Uterus (tissue), 4 donors: Measurements from ENCODE around the gene PYROXD2. TPM values are rescaled to one million over a fixed set of nuclear protein-coding genes. Genes with fewer than 3 reads are reported as not detected.
A peak's percentile ranks its signal among the peaks of the same experiment; 100 is the strongest.

Experiments used
- DNase-seq, 2 donors: peaks; one replicate each; pipeline ENCODE4 v3.0.0-alpha.2; 2019 to 2020
- H3K27ac ChIP-seq, 2 donors: fragments of 200-600 bp; sonication (generic); 1 replicate in 1 of 2; 2 replicates in 1 of 2; pipeline ENCODE4 v1.5.1; 2016 to 2018
- H3K27me3 ChIP-seq, 2 donors: fragments of 200-600 bp; sonication (generic); one replicate each; pipeline ENCODE4 v1.5.1; 2018 to 2019; ENCODE audit warnings: control low read depth in 1 of 2
- H3K36me3 ChIP-seq, 2 donors: fragments of 200-600 bp; sonication (generic); one replicate each; pipeline ENCODE4 v1.5.1; 2019; ENCODE audit warnings: control low read depth in 1 of 2
- H3K4me1 ChIP-seq, 2 donors: fragments of 200-600 bp; sonication (generic); one replicate each; pipeline ENCODE4 v1.5.1; 2018 to 2019; ENCODE audit warnings: control low read depth in 1 of 2
- H3K4me3 ChIP-seq, 2 donors: fragments of 200-600 bp; sonication (generic); 1 replicate in 1 of 2; 2 replicates in 1 of 2; pipeline ENCODE4 v1.5.1; 2018 to 2019; ENCODE audit warnings: mild to moderate bottlenecking in 1 of 2
- H3K9me3 ChIP-seq, 2 donors: fragments of 200-600 bp; sonication (generic); one replicate each; pipeline ENCODE4 v1.5.1; 2019; ENCODE audit warnings: control low read depth in 1 of 2
- CTCF ChIP-seq, 4 experiments: fragments of 200-600 bp in 2 of 4; fragments of 450-650 bp in 2 of 4; sonication (generic) in 2 of 4; IDR thresholded peaks; one replicate each; pipeline ENCODE4 v1.5.1; 2016 to 2019; ENCODE audit warnings: antibody characterized with exemption in 4 of 4, mild to moderate bottlenecking in 2 of 4, moderate library complexity in 1 of 4
- POLR2A ChIP-seq, 2 donors: fragments of 450-650 bp; IDR thresholded peaks; one replicate each; pipeline ENCODE4 v1.6.1; 2016; ENCODE audit warnings: antibody characterized with exemption in 2 of 2, mild to moderate bottlenecking in 1 of 2, moderate library complexity in 1 of 2
- intact Hi-C: fragments of 100-400 bp; cut with DNase I; formaldehyde crosslinking; loops from one replicate; pipeline ENCODE4 v1.15.1; 2023; ENCODE audit warnings: low total_unique reads
- total RNA-seq, 4 donors: library from RNA; depleted of rRNA in 3 of 4; stranded (reverse); fragments of >200 nt in 3 of 4; gene quantifications; one replicate each; pipeline versions ENCODE4 v1.1.0 to v1.2.4, GENCODE V29; 2014 to 2023
- donor health status: DM: yes; HTN: yes; CAD: no.

PYROXD2 gene
- total RNA-seq, 4 donors from 2014 or later = 3.6 to 12.5 (median 7.5) TPM

DNA sequence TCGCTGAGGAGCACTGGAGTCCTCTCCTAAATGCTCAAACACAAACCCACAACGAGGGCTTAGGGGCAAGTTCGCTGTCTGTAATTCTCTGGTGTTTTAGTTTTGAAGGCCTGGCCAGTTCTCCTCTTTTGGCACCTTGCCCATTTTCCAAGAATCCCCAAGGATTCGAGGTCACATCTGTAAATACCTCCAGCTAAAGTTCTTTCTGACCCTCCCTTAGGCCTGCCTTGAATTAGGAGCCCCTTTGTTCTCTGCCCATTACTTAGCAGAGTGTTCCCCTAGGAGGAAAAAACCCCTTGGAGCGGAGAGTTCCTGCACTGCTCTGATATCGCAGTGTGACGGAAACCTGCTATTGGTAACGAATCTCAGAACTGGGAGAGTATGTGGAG, 743 bp upstream of the PYROXD2 start:
- Histone ChIP-seq H3K27me3 (no peaks in the 10 kb centered on the region), H3K36me3 (no peaks in the 10 kb centered on the region), H3K4me3 (no peak overlapping the region), H3K9me3 (no peaks in the 10 kb centered on the region), H3K4me1 (peaks cover 10 to 11% of the 10 kb centered on the region in 2 donors), H3K27ac (peak overlapping the region; percentile 82 to 84)
- intact Hi-C loops = no loop called here
- DNase-seq = no peak
- TF ChIP-seq POLR2A (IDR thresholded peaks at IDR 0.05) (no peak), CTCF (IDR thresholded peaks at IDR 0.05) (no peak)

DNA sequence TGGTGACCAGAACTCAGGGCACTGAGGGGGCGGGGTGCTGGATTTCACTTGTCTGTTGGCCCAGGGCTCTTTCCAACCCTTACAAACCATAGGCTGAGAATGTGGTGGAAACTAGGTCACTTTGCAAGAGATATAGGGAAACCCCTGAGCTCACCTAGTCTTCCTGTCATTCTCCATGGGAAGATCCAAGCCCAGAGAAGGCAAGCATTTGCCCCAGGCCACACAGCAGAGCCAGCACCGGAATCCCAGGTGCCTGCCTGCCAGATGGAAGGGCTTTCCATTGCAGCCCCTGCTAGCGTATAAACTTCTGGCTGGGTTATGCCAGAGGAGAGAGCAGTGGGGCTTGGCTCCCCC, 427 bp downstream of the PYROXD2 start:
- Histone ChIP-seq H3K27me3 (no peaks in the 10 kb centered on the region), H3K9me3 (no peaks in the 10 kb centered on the region), H3K27ac (peak overlapping the region; percentile 82 to 84), H3K4me3 (peak overlapping the region; percentile 49 to 55), H3K4me1 (peaks cover 10 to 11% of the 10 kb centered on the region in 2 donors), H3K36me3 (no peaks in the 10 kb centered on the region)
- no peak for DNase-seq
- intact Hi-C loops = no loop called here
- TF ChIP-seq CTCF (IDR thresholded peaks at IDR 0.05) = no peak
- no peak for TF ChIP-seq POLR2A (IDR thresholded peaks at IDR 0.05)

GRCh38 chr10:98411768-98412167, 3.2 kb downstream of the PYROXD2 start:
- Histone ChIP-seq H3K27ac (no peak overlapping the region), H3K9me3 (no peaks in the 10 kb centered on the region), H3K36me3 (no peaks in the 10 kb centered on the region), H3K4me1 (peaks cover 10 to 11% of the 10 kb centered on the region in 2 donors), H3K27me3 (no peaks in the 10 kb centered on the region), H3K4me3 (no peak overlapping the region)
- DNase-seq = no peak
- intact Hi-C loops = no loop called here
- TF ChIP-seq POLR2A (IDR thresholded peaks at IDR 0.05) (no peak), CTCF (IDR thresholded peaks at IDR 0.05) (no peak)

DNA sequence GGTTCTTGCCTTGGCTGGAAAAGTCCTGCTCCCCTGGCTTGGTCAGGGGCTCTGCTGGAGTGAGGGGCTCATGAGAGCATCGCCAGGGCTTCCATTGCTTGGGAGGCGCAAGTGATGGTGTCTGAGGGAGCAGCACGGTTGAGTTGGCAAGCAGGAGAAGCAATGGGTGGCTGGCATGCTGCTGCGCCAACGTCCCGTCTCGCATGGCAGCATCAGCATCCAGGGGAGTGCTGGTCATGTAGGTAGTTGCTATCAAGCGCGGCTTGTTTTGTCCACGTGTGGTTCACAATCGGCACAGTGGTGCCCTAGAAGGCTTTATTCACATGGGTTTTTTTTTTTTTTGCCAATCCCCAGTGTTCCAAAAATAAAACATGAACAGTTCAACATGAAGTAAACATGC, 3.8 kb downstream of the PYROXD2 start:
- Histone ChIP-seq H3K4me1 (peaks cover 10 to 11% of the 10 kb centered on the region in 2 donors), H3K4me3 (no peak overlapping the region), H3K27ac (no peak overlapping the region), H3K9me3 (no peaks in the 10 kb centered on the region), H3K27me3 (no peaks in the 10 kb centered on the region), H3K36me3 (no peaks in the 10 kb centered on the region)
- intact Hi-C loops = no loop called here
- DNase-seq = no peak
- TF ChIP-seq POLR2A (IDR thresholded peaks at IDR 0.05) (no peak), CTCF (IDR thresholded peaks at IDR 0.05) (no peak)

GRCh38 chr10:98410759-98411158, 4.2 kb downstream of the PYROXD2 start:
- Histone ChIP-seq H3K4me1 (peaks cover 10 to 11% of the 10 kb centered on the region in 2 donors), H3K27me3 (no peaks in the 10 kb centered on the region), H3K4me3 (no peak overlapping the region), H3K27ac (no peak overlapping the region), H3K36me3 (no peaks in the 10 kb centered on the region), H3K9me3 (no peaks in the 10 kb centered on the region)
- no peak for DNase-seq
- intact Hi-C loops = no loop called here
- TF ChIP-seq POLR2A (IDR thresholded peaks at IDR 0.05) (no peak), CTCF (IDR thresholded peaks at IDR 0.05) (no peak)
